Fibroblast of the aortic adventitia (primary cell): Measurements from ENCODE around the gene CACTIN. TPM values are rescaled to one million over a fixed set of nuclear protein-coding genes. Genes with fewer than 3 reads are reported as not detected.
A peak's percentile ranks its signal among the peaks of the same experiment; 100 is the strongest.

Experiments used
- DNase-seq: peaks from one replicate; pipeline ENCODE4 v3.0.0-alpha.2; 2010; ENCODE audit warnings: low read depth
- H3K4me3 ChIP-seq: 2 replicates; pipeline ENCODE4 v1.5.1; 2011; ENCODE audit warnings: low read depth, mild to moderate bottlenecking, control low read depth, low read length, moderate library complexity
- total RNA-seq: library from RNA; depleted of rRNA; stranded (reverse); fragments of >200 nt; gene quantifications from 2 replicates; pipeline ENCODE4 v1.2.3, GENCODE V29; 2012; ENCODE audit warnings: low replicate concordance
- TF ChIP-seq, protein P1 (sequence below): IDR thresholded peaks from 2 replicates; pipeline ENCODE4 v1.5.1; 2011; ENCODE audit warnings: mild to moderate bottlenecking, low read length, control low read depth, inconsistent platforms; ENCODE audit not compliant: insufficient read depth

The CACTIN gene
- total RNA-seq, 1 donor: 15.7 TPM

DNA sequence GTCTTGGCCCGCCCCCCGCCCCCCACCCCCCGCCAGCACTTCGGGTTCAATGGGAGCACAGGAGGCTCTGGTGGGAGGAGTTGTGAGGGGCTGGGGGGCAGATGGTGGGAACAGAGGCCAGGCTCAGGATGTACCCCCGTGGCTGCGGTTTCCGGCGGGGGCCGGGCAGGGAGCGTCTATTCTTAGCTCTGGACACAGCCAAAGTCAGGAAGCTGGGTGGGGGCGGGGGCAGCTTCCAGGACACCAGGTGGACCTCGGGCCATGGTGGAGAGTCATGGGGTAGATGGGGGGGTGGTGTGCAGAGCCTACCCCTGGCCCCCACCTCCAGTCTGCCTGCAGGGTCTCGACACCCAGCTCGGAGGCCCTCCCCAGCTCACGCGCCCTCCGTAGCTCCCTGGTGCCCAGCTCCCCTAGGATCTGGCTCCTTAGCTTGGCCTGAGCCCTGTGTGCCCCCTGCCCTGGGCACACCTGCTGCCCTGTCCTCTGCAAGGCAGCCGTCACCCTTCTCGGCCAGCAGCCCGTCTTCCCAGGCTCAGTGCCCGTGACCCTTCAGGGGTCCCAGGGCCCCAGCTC is 17.8 kb downstream of the CACTIN start:
- TF ChIP-seq, protein P1, sequence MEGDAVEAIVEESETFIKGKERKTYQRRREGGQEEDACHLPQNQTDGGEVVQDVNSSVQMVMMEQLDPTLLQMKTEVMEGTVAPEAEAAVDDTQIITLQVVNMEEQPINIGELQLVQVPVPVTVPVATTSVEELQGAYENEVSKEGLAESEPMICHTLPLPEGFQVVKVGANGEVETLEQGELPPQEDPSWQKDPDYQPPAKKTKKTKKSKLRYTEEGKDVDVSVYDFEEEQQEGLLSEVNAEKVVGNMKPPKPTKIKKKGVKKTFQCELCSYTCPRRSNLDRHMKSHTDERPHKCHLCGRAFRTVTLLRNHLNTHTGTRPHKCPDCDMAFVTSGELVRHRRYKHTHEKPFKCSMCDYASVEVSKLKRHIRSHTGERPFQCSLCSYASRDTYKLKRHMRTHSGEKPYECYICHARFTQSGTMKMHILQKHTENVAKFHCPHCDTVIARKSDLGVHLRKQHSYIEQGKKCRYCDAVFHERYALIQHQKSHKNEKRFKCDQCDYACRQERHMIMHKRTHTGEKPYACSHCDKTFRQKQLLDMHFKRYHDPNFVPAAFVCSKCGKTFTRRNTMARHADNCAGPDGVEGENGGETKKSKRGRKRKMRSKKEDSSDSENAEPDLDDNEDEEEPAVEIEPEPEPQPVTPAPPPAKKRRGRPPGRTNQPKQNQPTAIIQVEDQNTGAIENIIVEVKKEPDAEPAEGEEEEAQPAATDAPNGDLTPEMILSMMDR: no peak
- H3K4me3 ChIP-seq: no peak overlapping the region
- no peak for DNase-seq

DNA sequence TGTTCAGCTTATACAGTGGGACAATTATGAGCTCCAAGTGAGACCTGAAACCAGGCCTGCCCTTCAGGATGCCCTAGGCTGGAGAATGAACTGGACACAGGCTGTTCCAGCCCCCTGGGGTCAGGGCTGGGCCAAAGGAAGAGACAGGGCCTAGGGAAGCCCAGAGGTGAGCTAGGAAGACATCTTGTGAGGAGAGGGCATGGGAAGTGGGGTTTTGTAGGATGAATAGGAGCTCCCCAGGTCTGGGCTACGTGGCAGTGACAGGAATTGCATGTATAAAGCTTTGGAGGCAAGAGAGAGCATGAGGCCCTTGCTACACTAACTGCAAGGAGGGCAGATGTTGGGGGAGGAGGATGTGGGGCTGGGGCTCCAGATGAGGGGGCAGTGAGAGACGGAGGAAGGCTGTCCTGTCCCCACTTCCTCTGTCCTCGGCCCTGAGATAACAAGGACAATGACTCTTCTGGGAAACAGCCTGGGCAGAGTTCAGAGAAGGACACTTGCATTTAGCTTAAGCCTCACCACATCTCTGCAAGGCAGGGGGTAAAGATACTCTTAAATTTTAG is 18.4 kb downstream of the CACTIN start:
- H3K4me3 ChIP-seq: peak overlapping the region; percentile 76
- TF ChIP-seq, protein P1: no peak

DNA sequence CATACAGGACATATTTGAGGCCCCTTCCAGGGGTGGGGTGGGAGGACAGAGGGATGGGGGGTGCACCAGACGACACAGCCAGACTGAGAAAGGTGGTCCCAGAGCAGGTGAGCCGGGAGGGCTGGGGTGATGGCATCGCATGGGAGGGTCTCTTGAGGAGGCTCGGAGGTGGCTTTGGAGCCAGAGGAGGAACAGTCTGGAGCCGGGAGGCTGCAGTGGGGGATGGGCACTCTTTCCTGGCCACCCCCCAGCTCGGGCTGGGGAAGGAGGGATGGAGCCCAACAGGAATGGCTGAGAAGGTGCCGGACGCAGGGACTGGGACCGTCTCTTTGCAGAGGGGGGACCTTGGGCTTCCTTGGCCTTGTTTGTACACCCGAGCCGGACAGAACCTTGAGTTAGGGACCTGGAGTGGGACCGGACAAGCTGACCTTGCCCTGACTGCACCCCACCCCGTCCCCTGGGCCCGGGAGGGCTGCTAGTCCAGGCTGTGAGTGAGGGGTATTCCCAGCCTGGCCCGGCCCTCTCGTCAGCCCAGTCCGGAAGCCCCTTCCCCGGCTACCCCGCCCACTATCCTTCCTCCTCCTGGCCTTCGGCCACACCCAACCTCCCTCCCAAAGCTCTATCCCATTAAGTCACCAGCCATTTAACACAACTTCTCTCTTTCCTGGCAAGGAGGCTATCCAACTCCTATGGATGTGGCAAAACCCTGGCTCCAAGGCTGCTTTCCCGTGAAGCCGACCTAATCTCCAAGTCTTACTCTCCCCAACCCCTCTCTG is 19.1 kb downstream of the CACTIN start:
- DNase-seq: peak; percentile 60
- peak overlapping the region; percentile 76 for H3K4me3 ChIP-seq
- TF ChIP-seq, protein P1: no peak

More for the DNA sequence above, 18.4 kb downstream of the CACTIN start:
- no peak for DNase-seq

DNA sequence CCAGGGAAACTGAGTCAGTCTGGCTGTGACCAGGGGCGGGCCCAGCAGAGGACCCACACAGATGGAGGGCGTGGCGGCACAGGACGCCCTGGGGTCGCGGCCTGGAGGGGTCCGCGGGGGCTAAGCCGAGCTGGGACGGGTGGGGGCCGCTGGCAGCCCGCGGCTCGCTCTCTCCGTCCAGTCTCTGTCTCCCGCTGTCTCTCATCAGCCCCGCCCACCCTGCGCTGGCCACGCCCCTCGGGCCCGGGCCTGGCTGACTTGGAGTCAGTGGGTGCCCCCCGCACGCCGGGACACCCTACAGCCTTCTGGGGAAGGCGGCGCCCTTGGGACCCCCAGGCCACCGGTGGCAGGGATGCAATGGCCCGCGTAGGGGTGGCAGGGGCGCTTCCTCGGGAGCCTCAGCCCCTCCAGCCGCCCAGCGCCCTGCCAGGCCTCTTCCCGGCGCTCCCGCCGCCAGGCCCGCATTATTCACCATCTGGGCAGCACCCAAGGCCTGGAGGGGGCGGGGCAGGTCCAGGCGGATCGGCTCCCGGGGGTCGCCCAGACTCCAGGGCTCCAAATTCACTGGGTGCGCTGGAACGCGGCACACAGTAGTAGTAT is 19.8 kb downstream of the CACTIN start, which contains the start of gene TBXA2R:
TBXA2R (minus strand) TSS at position 186 of the 600 bp plus-strand sequence. CDS start 6,241 bp downstream, outside the sequence.
- TF ChIP-seq, protein P1: no peak
- peak within 1 kb of the TSS; percentile 76 for H3K4me3 ChIP-seq
- peak; percentile 60 for DNase-seq

DNA sequence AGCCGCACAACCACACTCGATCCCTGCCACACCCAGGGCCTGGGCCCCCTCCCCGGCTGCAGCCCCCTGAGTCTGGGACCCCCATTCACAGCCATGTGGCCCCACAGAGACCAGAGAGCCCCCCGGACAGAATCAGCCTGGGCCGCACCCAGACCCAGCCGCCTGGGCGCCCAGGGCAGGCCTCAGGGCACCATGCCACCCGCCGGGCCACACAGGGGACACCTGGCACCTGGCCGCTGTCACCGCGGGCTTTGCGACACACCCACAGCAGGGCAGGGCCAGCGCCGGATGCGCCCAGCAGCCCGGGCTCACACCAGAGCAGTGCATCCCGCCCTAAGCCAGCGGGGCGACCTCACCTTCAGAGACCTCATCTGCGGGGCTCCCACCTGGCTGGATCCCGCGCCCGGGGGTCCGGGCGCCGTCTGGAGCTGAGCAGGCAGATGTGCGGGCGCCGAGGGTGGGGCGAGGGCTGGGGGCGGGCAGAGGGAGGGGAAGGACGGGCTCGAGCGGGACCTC is 20.4 kb downstream of the CACTIN start:
- DNase-seq: no peak
- TF ChIP-seq, protein P1: no peak
- H3K4me3 ChIP-seq: peak overlapping the region; percentile 76

DNA sequence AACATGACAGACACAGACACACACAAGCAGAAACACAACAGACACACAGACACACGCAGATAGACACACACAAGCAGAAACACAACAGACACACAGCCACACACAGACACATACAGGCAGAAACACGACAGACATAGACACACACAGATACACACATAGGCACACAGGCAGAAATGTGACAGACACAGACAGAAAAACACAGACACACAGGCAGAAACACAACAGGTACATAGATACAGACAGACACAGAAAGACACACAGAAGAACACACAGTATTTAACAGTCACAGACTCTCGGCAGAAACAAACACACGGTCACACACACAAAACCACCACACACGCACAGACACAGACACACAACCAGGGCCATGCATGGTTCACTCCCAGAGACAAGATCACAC is 20.8 kb downstream of the CACTIN start:
- DNase-seq: peak; percentile 11
- H3K4me3 ChIP-seq: peak overlapping the region; percentile 76
- TF ChIP-seq, protein P1: no peak
